ENCODE data around the gene SERTAD4. TPM values are rescaled to one million over a fixed set of nuclear protein-coding genes. Genes with fewer than 3 reads are reported as not detected.
"Not testable (repeated sequence)": the region's sequence is repeated elsewhere in the genome, so short reads cannot be mapped to it uniquely, and the experiment has no call there.

Gene SERTAD4
- total and polyA plus RNA-seq, 2 of the 8 experiments (the other 6 are each of a cell fraction or from before 2014, with no cell fraction given) = 0.54 to 3.2 TPM

DNA sequence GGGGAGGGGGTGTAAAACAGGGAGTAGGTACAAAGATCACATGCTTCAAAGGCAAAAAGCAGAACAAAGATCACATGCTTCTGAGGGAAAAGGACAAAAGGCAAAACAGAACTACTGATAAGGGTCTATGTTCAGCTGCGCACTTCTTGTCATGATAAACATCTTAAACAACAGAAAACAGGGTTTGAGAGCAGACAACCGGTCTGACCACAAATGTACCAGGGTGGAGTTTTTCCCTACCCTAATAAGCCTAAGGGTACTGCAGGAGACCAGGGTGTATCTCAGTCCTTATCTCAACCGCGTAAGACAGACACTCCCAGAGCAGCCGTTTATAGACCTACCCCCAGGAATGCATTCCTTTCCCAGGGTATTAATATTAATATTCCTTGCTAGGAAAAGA, 36.3 kb upstream of the SERTAD4 start:
- H4K91ac ChIP-seq (replicated peaks; ENCODE audit: insufficient read length, low read length); H3K9ac ChIP-seq (replicated peaks in 1 of 4; ENCODE audit: extremely low read depth in 1 of 4, low read depth in 3 of 4, low read length in 3 of 4); H2BK120ac ChIP-seq (replicated peaks; ENCODE audit: low read depth, low read length); H2AFZ ChIP-seq (ENCODE audit: low read length); H2BK15ac ChIP-seq (ENCODE audit: low read length); H4K8ac ChIP-seq (ENCODE audit: extremely low read depth, insufficient read depth, low read length); H3K4me2 ChIP-seq (ENCODE audit: insufficient read depth in 1 of 2, low read depth in 2 of 2, low read length in 2 of 2); H3K79me2 ChIP-seq (ENCODE audit: control insufficient read depth in 1 of 2, insufficient read depth in 2 of 2, low read length in 2 of 2); H3K23ac ChIP-seq (ENCODE audit: insufficient read length); H4K5ac ChIP-seq (ENCODE audit: insufficient read length, low read depth, low read length); H3K27me3 ChIP-seq (replicated peaks in 1 of 4; ENCODE audit: control insufficient read depth in 3 of 4, extremely low read depth in 1 of 4, insufficient read depth in 3 of 4, low read length in 3 of 4); H2BK20ac ChIP-seq (ENCODE audit: low read length); CTCF ChIA-PET (ENCODE audit: partially characterized antibody); H3K36me3 ChIP-seq (ENCODE audit: control insufficient read depth in 2 of 4, insufficient read depth in 4 of 4, low read length in 3 of 4); H3K79me1 ChIP-seq (ENCODE audit: low read depth, low read length); H3K4ac ChIP-seq (replicated peaks; ENCODE audit: insufficient read length, low read depth, low read length); FAIRE-seq; H3K4me1 ChIP-seq (replicated peaks in 1 of 4; ENCODE audit: control insufficient read depth in 3 of 4, insufficient read depth in 4 of 4, low read length in 3 of 4); H3K27ac ChIP-seq (ENCODE audit: low read depth, low read length); H3K56ac ChIP-seq (replicated peaks; ENCODE audit: insufficient read length, low read depth, low read length); H2AK5ac ChIP-seq (ENCODE audit: low read depth, low read length); H2BK12ac ChIP-seq (ENCODE audit: low read depth, low read length); DNase-seq (ENCODE audit: low read depth in 1 of 2, low spot score in 2 of 2); H4K20me1 ChIP-seq (replicated peaks in 1 of 2; ENCODE audit: control insufficient read depth in 1 of 2, insufficient read depth in 2 of 2, low read length in 2 of 2); H3K14ac ChIP-seq (ENCODE audit: insufficient read length); H2BK5ac ChIP-seq (ENCODE audit: low read depth, low read length); H3K4me3 ChIP-seq (ENCODE audit: extremely low read depth in 1 of 4, insufficient read depth in 2 of 4, low read depth in 3 of 4, low read length in 4 of 4); H3K23me2 ChIP-seq (ENCODE audit: low read depth, low read length); H3K18ac ChIP-seq (ENCODE audit: extremely low read depth, low read length): not testable (repeated sequence)
- TF ChIP-seq EP300 (IDR thresholded peaks at IDR 0.05; ENCODE audit: borderline replicate concordance in 1 of 2, low read depth in 2 of 2, low read length in 2 of 2) = peak in 1 of 2 experiments; percentile 39; a peak in 1 of 3 replicates
- WGBS, 2 experiments (ENCODE audit: extremely low coverage in 1 of 2, insufficient coverage in 1 of 2, insufficient read length in 1 of 2, insufficient replicate concordance in 2 of 2, low coverage in 1 of 2, low lambda C conversion rate in 2 of 2, missing lambda C conversion rate in 1 of 2) = 93% methylated on average over 5 of the region's 5 CpGs; no CpG with 5 or more reads in 1 of the 2 experiments
- POLR2A ChIA-PET (ENCODE audit: partially characterized antibody) = interaction anchor here (2.4 kb wide), 1 partner anchor 178 kb away, joined by 8 read pairs; no protein-coding TSS in a partner anchor
- peaks cover 5 to 11% of the 10 kb centered on the region in 2 experiments for H3K9me3 ChIP-seq (ENCODE audit: insufficient read depth in 2 of 2, low read depth in 1 of 2, low read length in 1 of 2)

Data from H1 (cell line).